SH-SY5Y (cell line): Measurements from ENCODE around the gene OVOL1.

Source experiments
- GATA2 ChIP-seq: IDR thresholded peaks from 2 replicates; pipeline ENCODE4 v1.6.1; 2011; ENCODE audit warnings: mild to moderate bottlenecking, low read depth, low read length
- GATA3 ChIP-seq: IDR thresholded peaks from 2 replicates; pipeline ENCODE4 v1.6.1; 2011; ENCODE audit warnings: low read depth, mild to moderate bottlenecking, low read length, moderate library complexity

DNA sequence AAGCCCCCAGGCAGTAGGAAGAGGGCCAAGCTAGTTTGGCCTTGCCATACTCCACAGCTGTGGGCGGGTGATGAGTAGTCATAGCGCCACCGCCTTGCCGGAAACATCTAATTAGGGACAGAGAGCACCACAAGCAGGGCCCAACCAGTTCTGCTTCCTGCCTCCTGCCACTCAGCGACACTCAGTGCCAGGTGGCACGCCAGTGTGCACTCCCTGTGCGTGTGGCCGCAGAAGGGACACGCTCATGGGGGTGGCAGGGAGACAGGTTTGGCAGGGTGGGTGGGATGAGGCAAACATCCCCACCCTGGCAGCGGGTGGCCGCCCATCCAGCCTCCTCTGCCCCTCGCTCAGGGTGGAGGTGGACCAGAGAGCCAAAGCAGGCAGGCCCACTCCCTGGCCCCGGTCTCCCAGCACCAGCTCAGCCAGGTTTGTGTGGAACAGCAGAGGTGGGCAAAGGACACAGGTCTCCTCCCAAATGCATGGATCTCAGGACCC is 4.9 kb downstream of the OVOL1 start:
- no peak for TF ChIP-seq GATA3
- TF ChIP-seq GATA2, result no peak
